WI38 (cell line): ENCODE results near the gene BCL2L13.
"Not testable (repeated sequence)": the region's sequence is repeated elsewhere in the genome, so short reads cannot be mapped to it uniquely, and the experiment has no call there.

Experiments used
- H3K4me3 ChIP-seq: 2 replicates; pipeline ENCODE4 v1.5.1; 2011; ENCODE audit warnings: low read depth, mild to moderate bottlenecking, control low read depth, low read length
- CTCF ChIP-seq: IDR thresholded peaks from 2 replicates; pipeline ENCODE4 v1.5.1; 2012; ENCODE audit warnings: low read depth, mild to moderate bottlenecking, control low read depth, low read length

The BCL2L13 gene

GRCh38 chr22:17655289-17655688 lies 16.7 kb downstream of the BCL2L13 start:
- H3K4me3 ChIP-seq, result no peak overlapping the region
- TF ChIP-seq CTCF, result no peak

DNA sequence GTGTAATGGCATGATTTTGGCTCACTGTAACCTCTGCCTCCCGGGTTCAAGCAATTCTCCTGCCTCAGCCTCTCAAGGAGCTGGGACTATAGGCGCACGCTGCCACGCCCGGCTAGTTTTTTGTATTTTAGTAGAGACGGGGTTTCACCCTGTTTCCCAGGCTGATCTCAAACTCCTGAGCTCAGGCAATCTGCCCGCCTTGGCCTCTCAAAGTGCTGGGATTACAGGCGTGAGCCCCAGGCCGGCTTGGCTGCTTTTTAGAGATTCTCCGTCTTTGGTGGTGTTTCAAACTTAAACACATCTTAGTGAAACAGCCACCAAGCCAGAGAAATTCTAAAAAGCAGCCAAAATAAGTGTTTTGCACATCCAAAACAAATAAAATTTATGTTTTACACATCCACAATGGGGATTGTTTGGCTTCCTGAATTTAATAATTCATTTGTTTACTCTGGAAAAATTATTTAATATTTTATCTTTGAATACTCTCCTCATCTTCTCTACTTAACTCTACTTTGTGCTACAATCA lies 18.4 kb downstream of the BCL2L13 start:
- no peak for TF ChIP-seq CTCF
- no peak overlapping the region for H3K4me3 ChIP-seq

GRCh38 chr22:17664414-17665055 lies 26.0 kb downstream of the BCL2L13 start:
- H3K4me3 ChIP-seq, result no peak overlapping the region
- TF ChIP-seq CTCF, result no peak

DNA sequence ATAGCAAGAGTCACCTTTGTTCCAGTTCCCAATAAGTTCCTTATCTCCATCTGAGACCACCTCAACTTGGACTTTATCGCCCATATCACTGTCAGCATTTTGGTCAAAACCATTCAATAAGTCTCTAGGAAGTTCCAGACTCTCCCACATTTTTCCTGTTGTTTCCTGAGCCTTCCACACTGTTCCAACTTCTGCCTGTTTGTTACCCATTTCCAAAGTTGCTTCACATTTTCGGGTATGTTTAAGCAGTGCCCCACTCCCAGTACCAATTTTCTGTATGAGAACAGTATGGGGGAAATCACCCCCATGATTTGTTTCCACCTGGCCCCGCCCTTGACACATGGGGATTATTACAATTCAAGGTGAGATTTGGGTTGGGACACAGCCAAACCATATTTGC lies 26.7 kb downstream of the BCL2L13 start:
- no peak for TF ChIP-seq CTCF

GRCh38 chr22:17665854-17666253 lies 27.3 kb downstream of the BCL2L13 start:
- no peak for TF ChIP-seq CTCF
- no peak overlapping the region for H3K4me3 ChIP-seq

More for the DNA sequence above, 26.7 kb downstream of the BCL2L13 start:
- H3K4me3 ChIP-seq, result no peak overlapping the region

DNA sequence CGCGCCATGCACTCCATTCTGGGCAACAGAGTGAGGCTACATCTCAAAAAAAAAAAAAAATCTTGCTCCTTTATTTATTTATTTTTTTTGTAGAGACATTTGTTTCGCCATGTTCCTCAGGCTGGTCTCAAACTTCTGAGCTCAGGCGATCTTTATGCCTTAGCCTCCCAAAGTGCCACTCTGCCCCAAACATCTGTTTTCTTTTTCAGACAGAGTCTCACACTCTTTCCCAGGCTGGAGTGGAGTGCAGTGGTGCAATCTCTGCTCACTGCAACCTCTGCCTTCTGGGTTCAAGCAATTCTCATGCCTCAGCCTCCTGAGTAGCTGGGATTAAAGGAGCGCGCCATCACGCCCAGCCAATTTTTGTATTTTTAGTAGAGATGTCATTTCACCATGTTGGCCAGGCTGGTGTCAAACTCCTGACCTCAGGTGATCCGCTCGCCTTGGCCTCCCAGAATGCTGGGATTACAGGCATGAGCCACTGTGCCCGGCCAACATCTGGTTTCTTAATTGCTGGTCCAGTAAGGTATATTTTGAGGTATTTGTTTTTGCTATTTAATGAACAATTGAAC lies 33.0 kb downstream of the BCL2L13 start:
- H3K4me3 ChIP-seq, result not testable (repeated sequence)

- no peak overlapping the region for H3K4me3 ChIP-seq
- TF ChIP-seq CTCF, result no peak
Measured at GRCh38 chr22:17672417-17672991, 33.9 kb downstream of the BCL2L13 start.
